ENCODE data around the gene CFI. TPM values are rescaled to one million over a fixed set of nuclear protein-coding genes. Genes with fewer than 3 reads are reported as not detected.

CFI gene
- total and polyA plus RNA-seq, 9 of the 15 experiments (the other 6 are each of a cell fraction or from before 2014, with no cell fraction given), result 0.30 to 8.4 (median 0.95) TPM

GRCh38 chr4:109846395-109847098 is 44.7 kb upstream of the CFI start:
- no TSS peak for BruUV-seq (replicated peaks)
- intact Hi-C loops (cut with micrococcal nuclease), result no loop called here
- CTCF ChIA-PET (ENCODE audit: low intra/inter-chr PET ratio), result no interaction called here
- Histone ChIP-seq H2AFZ (ENCODE audit: low read depth, low read length) (no peak overlapping the region), H3K27ac (ENCODE audit: extremely low read depth, low read depth, low read length) (no peak overlapping the region), H3K36me3 (ENCODE audit: control insufficient read depth, insufficient read depth, low read length) (no peaks in the 10 kb centered on the region), H3K4me1 (replicated peaks in 1 of 2; ENCODE audit: control insufficient read depth in 2 of 2, insufficient read depth in 2 of 2, low read length in 2 of 2) (no peaks in the 10 kb centered on the region), H3K4me2 (ENCODE audit: insufficient read depth, low read length) (no peak overlapping the region), H3K9me1 (ENCODE audit: control insufficient read depth, insufficient read depth, low read length) (peaks cover 2% of the 10 kb centered on the region), H3K9ac (ENCODE audit: insufficient read depth in 1 of 2, low read depth in 2 of 2, low read length in 2 of 2) (no peak overlapping the region), H3K79me2 (ENCODE audit: control insufficient read depth, insufficient read depth, low read length) (no peaks in the 10 kb centered on the region), H4K20me1 (replicated peaks; ENCODE audit: control insufficient read depth, insufficient read depth, low read length) (no peaks in the 10 kb centered on the region), H3K4me3 (no peak overlapping the region), H3K9me3 (replicated peaks; ENCODE audit: control insufficient read depth, insufficient read depth, low read depth, low read length) (no peaks in the 10 kb centered on the region), H3K27me3 (ENCODE audit: control insufficient read depth in 2 of 2, insufficient read depth in 2 of 2, low read length in 2 of 2) (no peaks in the 10 kb centered on the region; a peak in 2 of 5 replicates)
- FAIRE-seq, result no peak
- DNase-seq (ENCODE audit: extremely low read depth in 1 of 4, low spot score in 3 of 4), result no peak
- POLR2A ChIA-PET, result no interaction called here
- ATAC-seq, result no peak; the same call in 2 of the 3 replicates
- WGBS (ENCODE audit: insufficient coverage, low coverage, missing lambda C conversion rate), result 0% methylated on average over 6 of the region's 6 CpGs
- in situ Hi-C loops (cut with MboI), result no loop called here
- no peak for TF ChIP-seq ZNF609 (CRISPR knock-in tag; IDR thresholded peaks at IDR 0.05; ENCODE audit: borderline replicate concordance)
- no peak for TF ChIP-seq YY1 (IDR thresholded peaks at IDR 0.05; ENCODE audit: borderline replicate concordance in 1 of 3, control insufficient read depth in 1 of 3, extremely low read depth in 1 of 3, insufficient read depth in 3 of 3, insufficient read length in 1 of 3, insufficient replicate concordance in 2 of 3, low read depth in 1 of 3, low read length in 2 of 3)
- TF ChIP-seq SMAD3 (CRISPR knock-in tag; conservative IDR thresholded peaks at IDR 0.05), result no peak
- no peak for TF ChIP-seq CEBPB (tag; IDR thresholded peaks at IDR 0.05)
- no peak for TF ChIP-seq ZNF121 (CRISPR knock-in tag; conservative IDR thresholded peaks at IDR 0.05)
- TF ChIP-seq BMI1 (IDR thresholded peaks at IDR 0.05; ENCODE audit: low read length), result no peak
- no peak for TF ChIP-seq EWSR1 (IDR thresholded peaks at IDR 0.05; ENCODE audit: borderline replicate concordance, low read depth, partially characterized antibody)
- TF ChIP-seq MYC (IDR thresholded peaks at IDR 0.05; ENCODE audit: low read depth, low read length), result no peak
- TF ChIP-seq MYC (CRISPR knock-in tag; IDR thresholded peaks at IDR 0.05; ENCODE audit: borderline replicate concordance, low read depth), result no peak

Data from K562 (cell line).